B cell (primary cell): Measurements from ENCODE around the gene CRHR2. TPM values are rescaled to one million over a fixed set of nuclear protein-coding genes. Genes with fewer than 3 reads are reported as not detected.

Experiments
- ATAC-seq: fragments of 200-7000 bp; cut with Tn5 transposase; one replicate; pipeline ENCODE4 v1.10.0; 2021; ENCODE audit warnings: low read depth, mild to moderate bottlenecking, moderate number of reproducible peaks, moderate library complexity
- CTCF ChIA-PET: fragments of 350-600 bp; sonication (Branson Sonifier 250); formaldehyde crosslinking; loops from one replicate; lab custom pipeline; 2021; ENCODE audit warnings: antibody characterized with exemption, inconsistent platforms; lab: Charles Lee
- POLR2A ChIA-PET: fragments of 350-600 bp; sonication (Branson Sonifier 250); formaldehyde crosslinking; loops from one replicate; lab custom pipeline; 2021; ENCODE audit warnings: antibody characterized with exemption; lab: Charles Lee
- DNase-seq: peaks from one replicate; pipeline ENCODE4 v3.0.0; 2013
- H2AFZ ChIP-seq: 2 replicates; pipeline ENCODE4 v1.6.1; 2012; ENCODE audit warnings: mild to moderate bottlenecking, low read depth, low read length; ENCODE audit not compliant: insufficient read depth, poor library complexity, severe bottlenecking
- H3K27ac ChIP-seq, 2 donors: 1 replicate in 1 of 2; 2 replicates in 1 of 2; pipeline ENCODE4 v1.5.1; 2012 to 2013; ENCODE audit warnings: low read length in 2 of 2, mild to moderate bottlenecking in 2 of 2, moderate library complexity in 1 of 2
- H3K27me3 ChIP-seq, 4 experiments: fragments of 200-600 bp in 1 of 4; sonication (generic) in 1 of 4; replicated peaks in 1 of 4; 1 replicate in 2 of 4; 2 replicates in 2 of 4; pipeline versions ENCODE4 v1.6.1 to v1.7.0; 2013 to 2016; ENCODE audit warnings: low read length in 3 of 4, mild to moderate bottlenecking in 2 of 4, mixed read lengths in 1 of 4, moderate library complexity in 1 of 4; ENCODE audit not compliant: insufficient read depth in 4 of 4, control insufficient read depth in 3 of 4; ENCODE audit errors: control extremely low read depth in 1 of 4
- H3K36me3 ChIP-seq, 2 experiments: replicated peaks in 1 of 2; 1 replicate in 1 of 2; 2 replicates in 1 of 2; pipeline versions ENCODE4 v1.6.1 to v1.7.1; 2013; ENCODE audit warnings: low read length in 1 of 2; ENCODE audit not compliant: insufficient read depth in 2 of 2, control insufficient read depth in 1 of 2; ENCODE audit errors: control extremely low read depth in 1 of 2, extremely low read depth in 1 of 2
- H3K4me1 ChIP-seq, 2 donors: fragments of 200-600 bp in 1 of 2; sonication (generic) in 1 of 2; 1 replicate in 1 of 2; 2 replicates in 1 of 2; pipeline versions ENCODE4 v1.5.1 to v1.6.1; 2013 to 2017; ENCODE audit warnings: low read length in 2 of 2; ENCODE audit not compliant: control insufficient read depth in 2 of 2, insufficient read depth in 2 of 2
- H3K4me2 ChIP-seq: replicated peaks from 2 replicates; pipeline ENCODE3; 2012; ENCODE audit warnings: mild to moderate bottlenecking, low read depth, low read length; ENCODE audit not compliant: poor library complexity, severe bottlenecking
- H3K4me3 ChIP-seq, 5 experiments: fragments of 200-600 bp in 1 of 5; sonication (generic) in 1 of 5; 1 replicate in 3 of 5; 2 replicates in 2 of 5; pipeline versions ENCODE4 v1.5.1 to v1.7.0; 2011 to 2016; ENCODE audit warnings: low read length in 4 of 5, mild to moderate bottlenecking in 4 of 5, low read depth in 2 of 5, control low read depth in 1 of 5, moderate library complexity in 1 of 5; ENCODE audit not compliant: insufficient read depth in 1 of 5; ENCODE audit errors: control extremely low read depth in 1 of 5, extremely low read depth in 1 of 5
- H3K79me2 ChIP-seq: fragments of 200-600 bp; sonication (generic); one replicate; pipeline ENCODE4 v1.6.0; 2016; ENCODE audit warnings: low read length; ENCODE audit not compliant: control insufficient read depth, insufficient read depth
- H3K9ac ChIP-seq: fragments of 200-600 bp; sonication (generic); 2 replicates; pipeline ENCODE4 v1.6.1; 2017; ENCODE audit warnings: mild to moderate bottlenecking, low read length, moderate library complexity
- H3K9me3 ChIP-seq, 3 donors: one replicate each; pipeline versions ENCODE4 v1.6.1 to v1.7.1; 2013; ENCODE audit warnings: low read length in 2 of 3; ENCODE audit not compliant: control insufficient read depth in 2 of 3, insufficient read depth in 1 of 3; ENCODE audit errors: control extremely low read depth in 1 of 3
- H4K20me1 ChIP-seq: 2 replicates; pipeline ENCODE4 v1.6.0; 2012; ENCODE audit warnings: mild to moderate bottlenecking, low read length; ENCODE audit not compliant: insufficient read depth, control insufficient read depth, poor library complexity, severe bottlenecking
- H3K27ac Mint-ChIP-seq: one replicate; pipeline ENCODE4 v1.8.0; 2021; ENCODE audit warnings: mixed read lengths
- H3K27me3 Mint-ChIP-seq: one replicate; pipeline ENCODE4 v1.8.0; 2021; ENCODE audit warnings: mixed read lengths
- H3K4me1 Mint-ChIP-seq: one replicate; pipeline ENCODE4 v1.8.0; 2021; ENCODE audit warnings: mixed read lengths
- H3K4me3 Mint-ChIP-seq: one replicate; pipeline ENCODE4 v1.8.0; 2021; ENCODE audit warnings: mixed read lengths
- H3K9me3 Mint-ChIP-seq: one replicate; pipeline ENCODE4 v1.8.0; 2022; ENCODE audit warnings: mixed read lengths; ENCODE audit not compliant: insufficient read depth
- EZH2 ChIP-seq: IDR thresholded peaks from 2 replicates; pipeline ENCODE4 v1.6.1; 2012; ENCODE audit warnings: borderline replicate concordance, low read depth, mild to moderate bottlenecking, moderate library complexity, low read length; ENCODE audit not compliant: insufficient read depth, poor library complexity, severe bottlenecking
- whole genome bisulfite sequencing: methylation state at CpG from one replicate; pipeline ENCODE4 v1.1.5; 2013; ENCODE audit warnings: missing lambda C conversion rate; ENCODE audit not compliant: insufficient coverage; 5-methylcytosine and 5-hydroxymethylcytosine counted together
- intact Hi-C: fragments of 100-400 bp; cut with micrococcal nuclease; formaldehyde crosslinking; loops from one replicate; pipeline ENCODE4 v1.10.0; 2022
- polyA plus RNA-seq: library from polyadenylated mRNA; depleted of rRNA; stranded (reverse); fragments of >200 nt; gene quantifications from 2 replicates; pipeline ENCODE4 v1.2.3, GENCODE V29; 2012
- total RNA-seq, 2 donors: library from RNA; stranded (reverse); fragments of 120-200 nt in 1 of 2; gene quantifications; 1 replicate in 1 of 2; 2 replicates in 1 of 2; pipeline versions ENCODE4 v1.2.3 to v1.2.4, GENCODE V29; 2013 to 2022
- TF ChIP-seq, protein P1 (sequence below): fragments of 200-600 bp; IDR thresholded peaks from one replicate; pipeline ENCODE4 v1.8.0; 2022; ENCODE audit warnings: antibody characterized with exemption, mild to moderate bottlenecking

Gene CRHR2
- total and polyA plus RNA-seq, 2 donors (not counting 1 experiment from before 2014, with no cell fraction given) = not detected

DNA sequence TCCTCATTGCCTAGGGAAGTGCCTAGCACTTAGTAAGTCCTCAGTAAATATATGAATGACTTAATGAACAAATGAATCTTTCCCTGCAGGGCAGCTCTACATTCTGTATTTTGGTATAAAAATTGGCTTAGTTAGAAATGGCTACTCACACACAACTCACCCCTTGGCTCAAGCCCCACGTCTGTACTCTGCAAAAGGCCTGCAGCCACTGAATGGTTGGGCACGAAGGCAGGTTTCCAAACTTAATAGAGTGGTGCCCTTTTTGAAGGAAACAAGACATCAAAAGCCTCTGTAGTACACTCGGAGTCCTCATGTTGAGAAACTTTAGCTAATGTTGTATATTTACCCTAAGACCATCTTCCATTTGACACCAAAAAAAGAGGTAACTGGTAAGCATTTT is 36.6 kb downstream of the CRHR2 start:
- Histone ChIP-seq H3K4me1 (no peaks in the 10 kb centered on the region), H3K4me2 (no peak overlapping the region), H4K20me1 (no peaks in the 10 kb centered on the region), H3K27me3 (no peaks in the 10 kb centered on the region), H3K9ac (no peak overlapping the region), H3K36me3 (peaks cover 0 to 2% of the 10 kb centered on the region in 2 experiments), H3K4me3 (no peak overlapping the region), H3K79me2 (no peaks in the 10 kb centered on the region), H3K27ac (no peak overlapping the region), H3K9me3 (no peaks in the 10 kb centered on the region), H2AFZ (no peak overlapping the region)
- ChIA-PET CTCF (no interaction called here), POLR2A (no interaction called here)
- no peaks in the 10 kb centered on the region for H3K4me1 Mint-ChIP-seq
- ATAC-seq (no peak), DNase-seq (no peak)
- intact Hi-C loops = no loop called here
- H3K27ac Mint-ChIP-seq = no peak overlapping the region
- no peak overlapping the region for H3K4me3 Mint-ChIP-seq
- WGBS = no CpG with 5 or more reads among the region's 3 CpGs
- no peak for TF ChIP-seq EZH2
- TF ChIP-seq, protein P1, sequence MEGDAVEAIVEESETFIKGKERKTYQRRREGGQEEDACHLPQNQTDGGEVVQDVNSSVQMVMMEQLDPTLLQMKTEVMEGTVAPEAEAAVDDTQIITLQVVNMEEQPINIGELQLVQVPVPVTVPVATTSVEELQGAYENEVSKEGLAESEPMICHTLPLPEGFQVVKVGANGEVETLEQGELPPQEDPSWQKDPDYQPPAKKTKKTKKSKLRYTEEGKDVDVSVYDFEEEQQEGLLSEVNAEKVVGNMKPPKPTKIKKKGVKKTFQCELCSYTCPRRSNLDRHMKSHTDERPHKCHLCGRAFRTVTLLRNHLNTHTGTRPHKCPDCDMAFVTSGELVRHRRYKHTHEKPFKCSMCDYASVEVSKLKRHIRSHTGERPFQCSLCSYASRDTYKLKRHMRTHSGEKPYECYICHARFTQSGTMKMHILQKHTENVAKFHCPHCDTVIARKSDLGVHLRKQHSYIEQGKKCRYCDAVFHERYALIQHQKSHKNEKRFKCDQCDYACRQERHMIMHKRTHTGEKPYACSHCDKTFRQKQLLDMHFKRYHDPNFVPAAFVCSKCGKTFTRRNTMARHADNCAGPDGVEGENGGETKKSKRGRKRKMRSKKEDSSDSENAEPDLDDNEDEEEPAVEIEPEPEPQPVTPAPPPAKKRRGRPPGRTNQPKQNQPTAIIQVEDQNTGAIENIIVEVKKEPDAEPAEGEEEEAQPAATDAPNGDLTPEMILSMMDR = no peak
- H3K27me3 Mint-ChIP-seq = no peaks in the 10 kb centered on the region
- no peaks in the 10 kb centered on the region for H3K9me3 Mint-ChIP-seq

DNA sequence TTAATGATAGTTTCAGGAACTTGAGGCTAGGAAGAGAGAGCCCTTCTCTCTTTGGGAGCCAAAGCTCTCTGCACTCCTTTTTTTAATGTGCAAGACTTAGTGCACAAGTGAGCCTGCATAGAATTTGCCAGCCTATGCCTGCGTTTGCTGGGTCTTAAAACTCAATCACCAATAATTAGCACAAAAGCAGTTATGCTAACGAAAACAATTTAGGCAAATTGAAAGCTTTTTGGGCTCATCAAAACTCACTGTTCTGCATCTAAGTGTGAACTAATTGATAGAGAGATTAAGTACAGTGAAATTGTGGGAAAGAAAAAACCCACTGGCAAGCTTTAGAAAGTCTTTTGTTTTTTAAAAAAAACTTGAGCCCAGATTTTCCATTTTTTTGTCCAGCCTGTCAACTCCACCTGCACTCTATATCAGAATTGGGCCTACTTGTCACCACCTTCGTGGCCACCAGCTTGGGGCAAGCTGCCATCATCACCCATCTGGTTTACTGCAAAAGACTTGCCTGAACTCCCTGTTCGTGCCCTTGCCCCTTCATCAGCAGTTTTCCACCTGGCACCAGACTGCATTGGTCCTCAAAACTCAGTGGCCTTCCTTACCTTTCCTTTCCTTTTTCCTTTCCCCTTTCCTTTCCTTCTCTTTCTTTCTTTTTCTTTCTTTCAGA is 37.8 kb downstream of the CRHR2 start:
- DNase-seq (no peak), ATAC-seq (no peak)
- H3K4me2 ChIP-seq = no peak overlapping the region
- H3K27me3 ChIP-seq = no peaks in the 10 kb centered on the region
- no peaks in the 10 kb centered on the region for H3K4me1 ChIP-seq
- 100% methylated on average over 2 of the region's 4 CpGs for WGBS
- no peaks in the 10 kb centered on the region for H3K79me2 ChIP-seq
- H4K20me1 ChIP-seq = no peaks in the 10 kb centered on the region
- Mint-ChIP-seq H3K4me1 (no peaks in the 10 kb centered on the region), H3K9me3 (no peaks in the 10 kb centered on the region), H3K27me3 (no peaks in the 10 kb centered on the region), H3K27ac (no peak overlapping the region), H3K4me3 (no peak overlapping the region)
- ChIA-PET CTCF (no interaction called here), POLR2A (no interaction called here)
- H3K9me3 ChIP-seq = no peaks in the 10 kb centered on the region
- H2AFZ ChIP-seq = no peak overlapping the region
- TF ChIP-seq, protein P1 = no peak
- TF ChIP-seq EZH2 = no peak
- no peak overlapping the region for H3K9ac ChIP-seq
- H3K4me3 ChIP-seq = no peak overlapping the region
- intact Hi-C loops = no loop called here
- peaks cover 0 to 2% of the 10 kb centered on the region in 2 experiments for H3K36me3 ChIP-seq
- no peak overlapping the region for H3K27ac ChIP-seq
